NCI-H2081 treated with DMSO at 0.1 percent for 48 hours (cell line): ENCODE results near the gene SNX13.

Experiments used
- DNase-seq: peaks from one replicate; lab custom pipeline; 2025; lab: John Stamatoyannopoulos, UW

The SNX13 gene

GRCh38 chr7:17947620-17948019 is 7.3 kb upstream of the SNX13 start:
- no peak for DNase-seq

- DNase-seq = no peak
Observed at GRCh38 chr7:17946591-17946990, 6.3 kb upstream of the SNX13 start.

- no peak for DNase-seq
Observed at GRCh38 chr7:17944720-17945119, 4.4 kb upstream of the SNX13 start.

- DNase-seq = no peak
Observed at GRCh38 chr7:17943006-17943405, 2.7 kb upstream of the SNX13 start.

- DNase-seq = no peak
Observed at GRCh38 chr7:17942231-17942630, 1.9 kb upstream of the SNX13 start.

GRCh38 chr7:17940951-17941431 is 697 bp upstream of the SNX13 start:
- DNase-seq = no peak

- no peak for DNase-seq
Observed at GRCh38 chr7:17939606-17940301, 540 bp downstream of the SNX13 start.

GRCh38 chr7:17939211-17939605 is 1.1 kb downstream of the SNX13 start:
- DNase-seq = no peak

GRCh38 chr7:17937506-17938120 is 2.7 kb downstream of the SNX13 start:
- DNase-seq = no peak

- DNase-seq = no peak
Observed at GRCh38 chr7:17936321-17936720, 4.0 kb downstream of the SNX13 start.

- DNase-seq = no peak
Observed at GRCh38 chr7:17934612-17935240, 5.6 kb downstream of the SNX13 start.

GRCh38 chr7:17934094-17934493 is 6.2 kb downstream of the SNX13 start:
- no peak for DNase-seq

- DNase-seq = no peak
Observed at GRCh38 chr7:17932770-17933169, 7.5 kb downstream of the SNX13 start.

GRCh38 chr7:17931069-17931468 is 9.2 kb downstream of the SNX13 start:
- DNase-seq = no peak

GRCh38 chr7:17930546-17930945 is 9.7 kb downstream of the SNX13 start:
- no peak for DNase-seq

- no peak for DNase-seq
Observed at GRCh38 chr7:17929647-17930395, 10.5 kb downstream of the SNX13 start.

GRCh38 chr7:17928055-17928454 is 12.2 kb downstream of the SNX13 start:
- DNase-seq = no peak

GRCh38 chr7:17921857-17922416 is 18.4 kb downstream of the SNX13 start:
- DNase-seq = no peak

- DNase-seq = no peak
Observed at GRCh38 chr7:17917842-17918241, 22.5 kb downstream of the SNX13 start.

- no peak for DNase-seq
Observed at GRCh38 chr7:17916786-17917185, 23.5 kb downstream of the SNX13 start.

- no peak for DNase-seq
Observed at GRCh38 chr7:17915796-17916195, 24.5 kb downstream of the SNX13 start.

- DNase-seq = no peak
Observed at GRCh38 chr7:17915168-17915567, 25.1 kb downstream of the SNX13 start.
